A673 (cell line): ENCODE measurements around the gene SLC26A8. TPM values are rescaled to one million over a fixed set of nuclear protein-coding genes. Genes with fewer than 3 reads are reported as not detected.
"Not testable (repeated sequence)": the region's sequence is repeated elsewhere in the genome, so short reads cannot be mapped to it uniquely, and the experiment has no call there.

ENCODE experiments used
- BruUV-seq: library from RNA; stranded (reverse); fragments of 400-500 nt; replicated peaks from 2 replicates; lab custom pipeline; 2021; lab: Mats Ljungman, UMichigan
- CTCF ChIA-PET: fragments of 300-600 bp; sonication (Branson Sonifier 250); formaldehyde crosslinking; loops from one replicate; lab custom pipeline; 2022; ENCODE audit warnings: antibody characterized with exemption; lab: Charles Lee
- POLR2A ChIA-PET: fragments of 300-600 bp; sonication (Branson Sonifier 250); formaldehyde crosslinking; loops from one replicate; lab custom pipeline; 2022; ENCODE audit warnings: antibody characterized with exemption; ENCODE audit not compliant: low non-redundant PET; lab: Charles Lee
- DNase-seq: peaks from one replicate; pipeline ENCODE4 v3.0.0-alpha.2; 2015; ENCODE audit warnings: low spot score
- H3K27ac ChIP-seq: fragments of 200-600 bp; sonication (generic); 2 replicates; pipeline ENCODE4 v1.5.1; 2016; ENCODE audit warnings: mixed run types, low read depth, mild to moderate bottlenecking, mixed read lengths, antibody characterized with exemption, low read length; ENCODE audit not compliant: poor library complexity, severe bottlenecking
- H3K27me3 ChIP-seq: fragments of 200-600 bp; sonication (generic); replicated peaks from 2 replicates; pipeline ENCODE4 v1.6.1; 2017; ENCODE audit warnings: mixed run types, low read depth, mild to moderate bottlenecking, mixed read lengths, antibody characterized with exemption, low read length; ENCODE audit not compliant: insufficient read depth, poor library complexity
- H3K36me3 ChIP-seq: fragments of 200-600 bp; sonication (generic); 2 replicates; pipeline ENCODE4 v1.6.1; 2016; ENCODE audit warnings: mixed run types, mild to moderate bottlenecking, mixed read lengths, antibody characterized with exemption, low read length; ENCODE audit not compliant: insufficient read depth, poor library complexity, severe bottlenecking
- H3K4me1 ChIP-seq: fragments of 200-600 bp; sonication (generic); 2 replicates; pipeline ENCODE4 v1.6.1; 2017; ENCODE audit warnings: mixed run types, mild to moderate bottlenecking, mixed read lengths, antibody characterized with exemption, low read length; ENCODE audit not compliant: insufficient read depth, poor library complexity, severe bottlenecking
- H3K4me3 ChIP-seq: fragments of 200-600 bp; sonication (generic); 2 replicates; pipeline ENCODE4 v1.5.1; 2016; ENCODE audit warnings: low read depth, mixed run types, mild to moderate bottlenecking, mixed read lengths, low read length; ENCODE audit not compliant: poor library complexity, severe bottlenecking
- H3K9me3 ChIP-seq: fragments of 200-600 bp; sonication (generic); 2 replicates; pipeline ENCODE4 v1.6.1; 2016; ENCODE audit warnings: mixed run types, low read depth, mild to moderate bottlenecking, mixed read lengths, antibody characterized with exemption, low read length; ENCODE audit not compliant: poor library complexity, severe bottlenecking
- CTCF ChIP-seq: fragments of 300-800, 200-600 bp; sonication (generic); conservative IDR thresholded peaks from 2 replicates; pipeline ENCODE4 v1.5.1; 2017; ENCODE audit warnings: low read depth, mild to moderate bottlenecking, antibody characterized with exemption, low read length, moderate library complexity, mixed read lengths
- EZH2 ChIP-seq: fragments of 200-600 bp; sonication (generic); IDR thresholded peaks from 2 replicates; pipeline ENCODE4 v1.6.1; 2017; ENCODE audit warnings: borderline replicate concordance, low read depth, mild to moderate bottlenecking, mixed read lengths, antibody characterized with exemption, low read length; ENCODE audit not compliant: poor library complexity, severe bottlenecking
- intact Hi-C: fragments of 100-400 bp; cut with micrococcal nuclease; formaldehyde crosslinking; loops from one replicate; pipeline ENCODE4 v1.10.0; 2022; ENCODE audit not compliant: unreplicated experiment
- total RNA-seq: library from RNA; stranded (reverse); gene quantifications from 2 replicates; pipeline ENCODE4 v1.2.3, GENCODE V29; 2021

SLC26A8 gene
- total RNA-seq, 1 experiment from 2014 or later = not detected

GRCh38 chr6:35980991-35981645 lies 43.3 kb downstream of the SLC26A8 start:
- Histone ChIP-seq H3K4me1 (no peaks in the 10 kb centered on the region), H3K4me3 (no peak overlapping the region), H3K27ac (no peak overlapping the region), H3K9me3 (no peaks in the 10 kb centered on the region), H3K36me3 (no peaks in the 10 kb centered on the region), H3K27me3 (no peaks in the 10 kb centered on the region)
- ChIA-PET CTCF (no interaction called here), POLR2A (no interaction called here)
- DNase-seq = no peak
- no TSS peak for BruUV-seq
- TF ChIP-seq EZH2 (no peak), CTCF (no peak)
- intact Hi-C loops = no loop called here

- H3K9me3 ChIP-seq, H3K4me3 ChIP-seq, H3K36me3 ChIP-seq, BruUV-seq, H3K27ac ChIP-seq, H3K4me1 ChIP-seq, POLR2A ChIA-PET, DNase-seq, H3K27me3 ChIP-seq, intact Hi-C loops: not testable (repeated sequence)
- CTCF ChIA-PET = interaction anchor here (0.7 kb wide), 1 partner anchor 634 kb away, joined by 3 read pairs; no protein-coding TSS in a partner anchor
Measured at GRCh38 chr6:35980126-35980525, 44.3 kb downstream of the SLC26A8 start.

GRCh38 chr6:35977308-35977707 lies 47.1 kb downstream of the SLC26A8 start:
- TF ChIP-seq EZH2 (no peak), CTCF (no peak)
- CTCF ChIA-PET = no interaction called here

More at GRCh38 chr6:35977308-35977707, 47.1 kb downstream of the SLC26A8 start:
- H3K9me3 ChIP-seq = no peaks in the 10 kb centered on the region
- H3K4me1 ChIP-seq = no peaks in the 10 kb centered on the region
- no peak overlapping the region for H3K27ac ChIP-seq
- no peak overlapping the region for H3K4me3 ChIP-seq
- no TSS peak for BruUV-seq
- H3K27me3 ChIP-seq = no peaks in the 10 kb centered on the region
- no peaks in the 10 kb centered on the region for H3K36me3 ChIP-seq
- POLR2A ChIA-PET = no interaction called here
- intact Hi-C loops = no loop called here
- no peak for DNase-seq
